RCC 7860 (cell line): ENCODE data around the gene POU6F2.

Source experiments
- DNase-seq: peaks from one replicate; pipeline ENCODE4 v3.0.0-alpha.2; 2015; ENCODE audit warnings: low spot score
- FAIRE-seq: peaks from 2 replicates; lab custom pipeline; 2012; peaks lifted over from hg19 to GRCh38; lab: Jason Lieb, UNC

POU6F2 gene

DNA sequence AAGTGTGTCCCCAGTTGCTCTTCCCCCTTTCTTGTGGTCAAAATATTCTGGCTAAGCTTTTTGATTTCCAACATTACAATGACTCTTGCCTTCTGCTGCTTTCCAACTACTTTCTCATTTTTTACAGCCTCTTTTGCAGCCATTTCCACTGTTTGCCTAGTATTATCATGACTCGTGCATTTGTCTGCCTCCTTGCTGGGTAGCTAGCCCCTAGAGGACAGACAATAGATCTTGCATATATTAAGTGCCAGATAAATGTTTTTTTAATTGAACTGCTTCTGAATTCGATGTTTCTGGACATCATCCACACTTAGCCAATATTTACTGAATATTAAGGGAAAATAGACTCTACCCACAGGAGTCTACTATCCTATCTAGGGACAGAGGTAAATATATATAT, 124.5 kb downstream of the POU6F2 start:
- no peak for DNase-seq
- FAIRE-seq = no peak

DNA sequence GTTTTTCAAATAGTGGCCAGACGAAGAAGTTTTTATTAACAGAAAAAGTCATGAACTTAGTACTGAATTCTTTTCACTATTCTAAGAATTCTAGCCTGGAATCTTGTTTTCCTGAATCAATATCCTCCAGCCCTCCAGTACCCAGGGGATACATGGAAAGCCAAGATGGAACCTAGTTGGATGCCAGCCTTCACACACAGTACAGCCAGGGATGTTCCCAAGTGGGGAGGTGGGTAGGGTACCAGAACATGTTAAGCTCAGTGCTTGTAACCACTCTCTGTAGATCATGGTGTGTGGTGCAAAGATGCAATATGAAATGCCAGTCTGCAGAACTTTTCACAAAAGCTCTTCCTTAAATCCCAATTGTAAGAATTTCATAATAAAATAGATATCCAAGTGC, 128.0 kb downstream of the POU6F2 start:
- DNase-seq = no peak
- FAIRE-seq = no peak

DNA sequence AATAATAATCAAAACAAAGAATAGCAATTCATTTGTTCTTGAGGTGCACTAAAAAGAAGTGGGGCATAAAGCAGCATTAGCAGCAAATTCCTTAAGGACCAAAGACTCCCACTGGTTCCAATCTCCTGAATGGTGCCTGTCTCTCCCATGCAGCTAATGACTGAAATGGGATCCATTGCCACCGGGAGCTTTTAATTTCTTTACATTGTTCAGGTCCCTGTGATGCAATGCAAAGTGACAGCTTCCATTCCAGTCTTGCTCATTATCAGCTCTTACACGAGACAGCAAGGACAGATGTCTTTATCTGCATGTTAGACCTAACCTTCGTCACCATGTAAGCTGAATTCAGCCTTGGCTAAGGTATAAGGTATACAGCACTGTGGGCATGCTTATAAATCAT, 148.1 kb downstream of the POU6F2 start:
- FAIRE-seq = no peak

DNA sequence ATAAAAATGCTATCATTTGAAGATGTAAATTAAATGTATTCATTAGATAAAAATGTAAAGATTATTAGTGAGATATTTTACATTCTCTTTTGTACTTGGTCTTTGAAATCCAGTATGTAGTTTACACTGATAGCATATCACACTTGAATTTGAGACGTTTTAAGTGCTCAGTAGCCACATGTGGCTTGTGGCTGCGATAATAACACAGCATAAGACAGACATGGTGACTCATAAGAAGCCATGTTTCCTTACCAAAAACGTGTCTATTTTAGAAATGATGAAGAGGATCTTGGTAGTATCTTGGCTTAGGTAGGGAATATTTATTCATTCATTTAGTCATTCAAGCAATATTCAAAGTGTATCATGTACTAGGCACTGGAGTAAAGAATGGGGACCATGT, 149.3 kb downstream of the POU6F2 start:
- FAIRE-seq (peak; percentile 12), DNase-seq (no peak)

More for the DNA sequence above, 148.1 kb downstream of the POU6F2 start:
- no peak for DNase-seq

DNA sequence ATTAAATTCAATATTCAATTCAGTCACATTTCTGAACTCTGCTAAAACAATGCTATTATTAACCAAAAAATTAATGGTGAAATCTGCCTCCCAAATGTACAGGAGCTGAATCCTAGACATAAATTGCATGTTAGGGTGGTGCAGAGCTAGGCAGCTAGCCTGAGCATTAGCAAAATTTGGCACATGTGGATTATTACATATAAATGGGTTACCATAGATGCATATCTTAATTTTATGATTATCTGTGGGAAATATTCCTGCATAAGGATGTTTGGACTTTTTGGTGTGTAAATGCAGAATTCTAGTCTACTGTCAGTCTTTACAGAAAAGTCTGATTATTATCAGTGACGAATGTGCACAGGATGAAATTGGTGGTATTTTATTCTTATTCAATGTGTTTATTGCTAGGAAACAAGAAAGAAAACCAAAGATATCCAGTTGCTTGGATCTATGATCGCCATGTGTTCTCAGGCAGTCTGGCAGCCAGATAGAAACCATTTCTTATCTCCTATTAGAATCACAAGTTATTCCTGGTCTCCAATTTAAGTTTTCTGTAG, 150.7 kb downstream of the POU6F2 start:
- no peak for DNase-seq
- no peak for FAIRE-seq

DNA sequence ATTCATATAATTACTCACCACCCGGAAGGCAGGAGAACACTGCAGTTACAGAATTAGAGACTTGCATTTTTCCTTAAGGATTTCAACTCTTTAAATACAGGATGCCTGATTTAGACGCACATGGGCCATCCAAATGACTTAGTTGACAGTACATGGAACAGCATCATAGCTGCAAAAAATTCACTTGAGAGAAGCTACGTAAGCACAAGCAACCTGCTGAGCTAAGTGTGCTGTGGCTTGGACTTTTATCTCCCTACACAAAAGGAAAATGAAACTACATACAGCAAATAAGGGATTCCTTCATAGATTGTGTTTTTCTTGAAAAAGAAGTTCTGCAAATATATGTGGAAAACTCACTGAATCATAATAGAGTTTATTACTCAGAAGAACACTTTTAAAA, 152.6 kb downstream of the POU6F2 start:
- no peak for FAIRE-seq

DNA sequence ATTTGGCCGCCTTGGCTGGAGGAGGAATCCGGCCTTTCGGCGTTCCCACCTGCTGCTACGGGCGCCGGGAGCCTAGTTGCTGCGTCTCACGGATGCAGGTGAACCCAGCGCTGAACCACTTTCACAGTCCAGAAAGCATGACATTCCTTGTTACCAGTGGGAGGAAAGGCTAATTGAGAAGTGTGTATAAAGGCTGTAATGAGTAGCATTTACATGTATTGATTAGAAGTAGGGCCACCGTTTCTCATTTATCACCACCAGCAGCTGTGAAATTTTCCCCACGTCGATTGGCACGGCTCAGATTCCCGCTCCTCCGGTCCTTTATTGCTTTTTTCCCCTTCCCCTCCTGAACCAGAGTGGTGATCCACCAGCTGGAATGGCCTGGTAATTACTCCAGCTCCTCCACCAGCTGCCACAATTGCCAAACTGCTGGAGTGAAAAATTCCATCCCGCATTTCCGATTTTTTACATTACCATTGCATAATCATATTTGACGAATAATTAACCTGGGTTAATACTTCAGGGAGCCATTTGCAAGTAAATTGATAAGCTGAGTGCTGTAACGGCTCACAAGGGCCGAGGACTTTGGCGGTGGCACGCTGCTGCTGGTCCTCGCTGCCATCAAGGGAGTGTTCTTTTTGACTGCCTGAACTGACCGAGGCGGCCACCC, 153.3 kb downstream of the POU6F2 start:
- FAIRE-seq (no peak), DNase-seq (no peak)

More for the DNA sequence above, 152.6 kb downstream of the POU6F2 start:
- DNase-seq = no peak

DNA sequence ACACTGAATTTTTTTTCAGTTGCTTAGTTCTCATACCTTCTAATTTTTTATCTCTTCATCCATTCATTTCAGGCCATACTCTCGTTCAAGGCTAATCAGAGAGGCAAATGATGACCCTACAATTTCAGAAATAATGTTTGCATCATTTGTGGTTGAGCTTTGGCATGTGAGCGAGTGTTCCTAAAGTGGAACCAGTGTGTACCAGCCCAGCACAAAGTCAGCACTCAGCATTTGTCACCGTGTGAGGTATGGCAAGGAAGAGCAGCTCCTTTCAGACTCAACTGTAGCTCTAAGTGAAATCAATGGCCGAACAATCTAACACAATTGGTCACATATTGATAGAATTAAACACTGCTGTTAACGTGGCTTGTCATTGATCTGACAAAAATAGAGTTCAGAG, 154.6 kb downstream of the POU6F2 start:
- FAIRE-seq (no peak), DNase-seq (no peak)

DNA sequence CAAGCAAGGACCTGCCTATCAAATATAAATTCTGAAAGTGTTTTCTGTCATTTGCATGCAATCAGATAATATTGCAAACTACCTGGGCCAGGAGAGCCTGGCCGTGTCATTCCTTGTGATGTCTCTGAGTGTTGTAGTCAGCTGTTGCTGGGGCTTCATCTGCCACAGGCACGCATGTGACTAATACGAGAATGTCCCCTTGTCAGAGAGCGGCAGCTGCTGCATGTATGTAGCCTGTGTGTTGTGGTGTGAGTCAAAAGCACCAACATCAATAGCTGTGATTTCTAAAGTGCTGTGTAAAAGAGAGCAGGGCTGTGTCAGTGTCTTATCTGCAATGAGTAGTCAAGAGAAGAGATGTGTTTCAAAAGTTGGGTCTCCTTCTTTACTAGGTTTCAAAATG, 155.4 kb downstream of the POU6F2 start:
- DNase-seq = no peak
- FAIRE-seq = no peak

DNA sequence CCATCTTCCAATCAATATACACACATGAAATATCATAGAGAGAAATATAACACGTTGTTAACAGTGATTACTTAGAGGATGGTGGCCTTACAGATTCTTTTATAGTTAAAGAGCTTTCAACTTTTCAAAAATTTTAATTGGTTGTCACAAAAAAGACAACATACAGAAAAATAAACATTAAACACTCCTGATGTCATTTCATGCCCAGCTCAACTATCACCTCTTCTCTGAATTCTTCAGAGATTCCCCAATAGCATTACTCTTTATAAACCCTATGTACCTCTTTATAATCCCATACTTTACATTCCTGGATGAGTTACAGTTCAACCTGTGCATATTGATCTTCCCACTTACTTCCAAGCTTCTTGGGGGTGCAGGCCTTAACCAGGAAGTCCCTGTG, 159.8 kb downstream of the POU6F2 start:
- DNase-seq (no peak), FAIRE-seq (no peak)

DNA sequence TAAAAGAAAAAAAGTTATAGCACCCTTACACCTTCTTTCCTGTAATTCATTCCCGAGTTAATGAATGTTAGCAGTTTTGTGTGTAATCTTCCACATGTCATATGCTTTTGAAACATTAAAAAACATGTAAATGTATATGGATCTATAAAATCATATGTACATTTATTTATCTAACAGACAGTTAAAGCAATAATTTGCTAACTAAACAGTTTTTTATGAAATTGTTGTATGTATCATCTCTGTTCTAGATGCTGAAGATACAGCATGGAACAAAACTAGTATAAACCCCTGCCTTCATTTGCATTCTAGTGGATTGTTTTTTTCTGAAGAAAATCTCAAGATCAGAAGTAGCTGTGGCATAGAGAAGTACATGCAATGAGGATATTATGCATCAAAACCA, 165.0 kb downstream of the POU6F2 start:
- no peak for DNase-seq
- FAIRE-seq = no peak

DNA sequence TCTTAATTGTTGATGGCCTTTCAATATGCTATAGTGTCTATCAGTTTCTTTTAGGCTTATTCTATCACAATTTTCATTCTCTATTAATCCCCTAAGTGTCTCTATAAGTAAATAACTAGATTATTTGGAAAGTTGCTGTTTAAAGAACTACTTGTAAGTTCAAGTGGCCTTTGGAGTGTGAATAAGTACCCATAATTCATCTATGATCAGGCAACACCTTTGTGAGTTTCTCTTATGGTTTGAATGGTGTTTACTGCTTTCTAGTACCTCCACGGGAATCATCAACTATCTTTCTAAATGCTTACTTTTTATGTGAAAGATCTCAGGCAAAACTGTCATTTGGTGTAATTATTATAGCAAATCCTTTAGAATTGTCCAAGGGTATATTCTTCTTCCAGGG, 166.7 kb downstream of the POU6F2 start:
- DNase-seq (no peak), FAIRE-seq (no peak)

DNA sequence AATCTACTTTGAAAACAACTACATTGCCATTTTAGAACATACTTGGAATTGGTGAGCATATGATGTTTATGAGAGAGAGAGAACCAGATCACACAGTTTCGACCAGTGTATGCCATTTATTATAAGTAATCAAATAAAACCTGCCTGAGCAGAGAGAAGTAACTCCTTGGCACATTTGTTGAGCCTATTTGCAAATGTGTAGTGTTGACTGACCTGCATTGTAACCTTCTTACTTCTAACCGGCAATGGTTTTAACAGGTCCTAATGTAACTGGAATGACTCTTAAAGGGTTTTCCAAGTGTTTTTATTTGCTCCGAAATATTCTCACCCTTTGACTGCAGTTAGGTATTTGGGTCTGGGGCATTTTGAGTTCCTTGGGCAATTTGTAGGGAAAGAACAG, 167.6 kb downstream of the POU6F2 start:
- DNase-seq (no peak), FAIRE-seq (no peak)

DNA sequence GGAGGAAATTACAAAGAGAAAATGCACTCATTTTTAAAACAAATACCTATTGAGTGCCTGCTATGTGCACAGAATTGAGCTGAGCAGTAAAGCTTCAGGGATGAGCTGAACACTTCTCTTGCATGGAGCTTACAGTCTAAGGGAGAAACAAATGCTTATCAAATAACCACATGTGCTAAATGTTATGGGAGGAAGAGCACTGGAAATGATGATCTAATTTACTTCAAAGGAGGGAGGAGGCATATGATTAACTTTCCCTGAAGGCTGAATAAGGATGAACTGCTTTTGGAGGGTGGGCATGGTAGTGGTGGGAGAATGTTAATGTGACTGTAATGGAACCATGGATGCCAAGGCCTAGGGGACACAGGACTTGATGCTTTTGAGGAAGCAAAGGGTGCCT, 168.2 kb downstream of the POU6F2 start:
- FAIRE-seq = no peak
- DNase-seq = no peak

DNA sequence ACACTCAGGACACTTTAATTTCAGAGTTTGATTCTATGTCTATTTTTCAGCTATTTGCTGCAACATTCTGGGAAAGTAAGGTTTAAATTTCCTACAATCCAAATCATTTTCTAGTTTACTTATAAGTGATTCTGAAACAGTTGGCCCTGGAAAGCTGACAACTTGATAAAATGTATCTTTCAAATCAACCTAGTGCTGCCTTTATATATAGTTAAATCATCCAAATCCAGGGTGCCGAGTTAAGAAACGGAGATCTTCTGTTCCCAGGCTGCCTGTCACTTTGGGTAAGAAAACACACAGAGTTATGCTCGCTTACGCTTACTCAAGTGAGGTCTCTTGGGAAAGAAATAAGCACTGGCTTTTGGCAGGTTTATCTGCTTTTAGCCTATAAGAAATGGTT, 175.0 kb downstream of the POU6F2 start:
- FAIRE-seq (no peak), DNase-seq (no peak)

DNA sequence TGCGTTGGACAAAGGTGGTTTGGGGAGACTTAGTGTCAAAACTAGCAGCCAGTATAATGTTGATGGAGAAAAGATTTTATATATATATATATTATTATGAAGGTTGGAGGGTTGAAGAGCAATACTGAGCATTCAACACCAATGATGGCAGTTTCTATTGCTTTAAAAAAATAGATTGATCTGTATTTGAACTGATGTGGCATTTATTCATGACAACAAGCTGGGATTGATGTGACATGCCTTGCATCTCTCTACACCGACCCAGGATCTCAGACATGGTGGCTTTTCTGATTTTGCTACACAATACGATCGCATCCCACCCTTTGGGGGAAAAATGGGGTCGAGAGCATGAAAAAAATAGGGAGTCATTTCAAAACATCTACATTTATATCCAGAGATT, 175.4 kb downstream of the POU6F2 start:
- no peak for DNase-seq
- no peak for FAIRE-seq

DNA sequence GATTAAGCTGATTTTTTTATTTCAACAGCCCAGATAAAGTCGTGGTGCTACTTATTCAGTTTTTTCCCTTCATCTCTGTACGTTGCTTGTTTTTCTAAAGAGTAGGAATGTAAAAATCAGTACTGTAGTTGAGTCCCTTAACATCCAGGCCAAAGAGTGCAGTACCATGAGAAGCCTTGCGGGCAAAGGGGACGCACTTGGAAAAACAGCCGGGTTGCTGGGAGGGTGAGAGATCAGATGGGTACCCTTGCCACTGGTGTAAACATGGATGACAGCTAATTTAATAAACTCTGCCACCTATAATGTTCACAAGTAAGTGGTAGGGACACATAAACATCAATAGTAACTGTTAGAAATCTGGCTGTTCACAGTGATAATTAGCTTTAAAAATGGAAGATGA, 175.9 kb downstream of the POU6F2 start:
- FAIRE-seq = no peak
- no peak for DNase-seq

DNA sequence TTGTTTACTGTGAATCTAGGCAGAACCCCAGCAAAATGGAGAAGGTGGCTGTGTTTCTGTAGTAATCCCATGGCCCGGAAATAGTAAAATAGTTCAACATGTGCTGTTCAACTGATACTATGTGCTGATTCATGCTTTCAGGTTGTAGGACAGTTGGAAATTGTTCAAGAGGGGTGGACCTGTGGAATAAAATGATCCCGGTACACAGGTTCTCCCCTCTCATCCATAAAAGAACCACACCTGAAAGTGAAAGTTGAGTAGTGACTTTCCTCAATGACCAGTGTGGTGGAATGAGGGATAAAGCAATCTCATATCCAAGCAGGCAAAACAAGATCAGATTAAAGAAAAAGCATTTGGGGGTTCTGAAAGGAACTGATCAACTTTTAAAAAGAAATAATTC, 177.1 kb downstream of the POU6F2 start:
- no peak for DNase-seq
- no peak for FAIRE-seq

DNA sequence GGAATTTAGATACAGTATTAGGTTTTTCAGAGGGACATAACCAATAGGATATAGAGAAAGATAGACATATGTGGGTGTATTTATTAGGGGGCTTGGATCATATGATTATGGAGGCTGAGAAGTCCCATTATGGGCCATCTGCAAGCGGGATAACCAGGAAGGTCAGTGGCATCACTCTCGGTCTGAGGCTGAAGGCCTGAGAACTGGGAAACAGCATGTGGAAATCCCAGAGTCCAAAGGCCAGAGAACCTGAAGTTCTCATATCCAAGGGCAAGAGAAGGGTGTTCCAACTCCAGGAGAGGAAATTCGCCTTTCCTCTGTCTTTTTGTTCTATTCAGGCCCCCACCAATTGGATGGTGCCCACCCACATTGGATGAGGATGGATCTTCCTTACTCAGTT, 180.7 kb downstream of the POU6F2 start:
- no peak for DNase-seq
- FAIRE-seq = no peak

DNA sequence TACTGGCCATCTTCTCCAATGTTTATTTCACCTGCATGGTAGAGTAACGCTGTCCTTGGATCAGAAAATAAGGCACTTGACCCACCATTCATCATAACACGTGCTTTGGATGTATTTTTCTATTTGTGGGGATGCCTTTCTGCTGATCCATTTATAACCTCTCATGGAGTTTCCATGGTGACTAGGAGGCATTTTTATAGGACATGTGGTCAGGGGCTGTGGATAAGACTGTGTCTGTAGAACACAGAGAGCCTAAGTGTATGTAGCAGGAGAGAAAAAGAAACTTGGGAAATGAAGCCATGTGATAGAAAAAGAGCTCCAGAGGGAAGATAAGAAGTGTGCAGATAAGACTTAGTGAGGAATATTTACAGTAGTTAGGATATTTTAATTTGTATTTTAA, 184.2 kb downstream of the POU6F2 start:
- FAIRE-seq (no peak), DNase-seq (no peak)

DNA sequence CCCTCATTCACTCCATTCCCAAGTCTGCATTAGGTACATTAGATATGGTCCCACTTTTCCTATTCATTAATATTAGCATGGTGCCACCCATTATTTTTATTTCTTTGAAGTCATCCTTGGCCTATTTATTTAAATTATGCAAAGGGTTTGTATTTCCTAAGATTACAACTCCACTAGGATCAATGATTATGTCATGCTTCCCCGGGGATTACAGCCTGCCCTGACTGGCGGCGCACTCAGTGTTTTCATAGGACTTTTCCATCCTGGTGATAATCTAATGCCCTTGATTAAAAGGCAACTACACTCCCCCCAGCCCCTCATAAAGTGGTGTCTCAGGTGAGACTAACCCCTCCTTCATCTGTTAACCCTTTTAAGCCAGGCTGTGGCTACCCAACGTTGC, 187.2 kb downstream of the POU6F2 start:
- DNase-seq = no peak
- FAIRE-seq = no peak

DNA sequence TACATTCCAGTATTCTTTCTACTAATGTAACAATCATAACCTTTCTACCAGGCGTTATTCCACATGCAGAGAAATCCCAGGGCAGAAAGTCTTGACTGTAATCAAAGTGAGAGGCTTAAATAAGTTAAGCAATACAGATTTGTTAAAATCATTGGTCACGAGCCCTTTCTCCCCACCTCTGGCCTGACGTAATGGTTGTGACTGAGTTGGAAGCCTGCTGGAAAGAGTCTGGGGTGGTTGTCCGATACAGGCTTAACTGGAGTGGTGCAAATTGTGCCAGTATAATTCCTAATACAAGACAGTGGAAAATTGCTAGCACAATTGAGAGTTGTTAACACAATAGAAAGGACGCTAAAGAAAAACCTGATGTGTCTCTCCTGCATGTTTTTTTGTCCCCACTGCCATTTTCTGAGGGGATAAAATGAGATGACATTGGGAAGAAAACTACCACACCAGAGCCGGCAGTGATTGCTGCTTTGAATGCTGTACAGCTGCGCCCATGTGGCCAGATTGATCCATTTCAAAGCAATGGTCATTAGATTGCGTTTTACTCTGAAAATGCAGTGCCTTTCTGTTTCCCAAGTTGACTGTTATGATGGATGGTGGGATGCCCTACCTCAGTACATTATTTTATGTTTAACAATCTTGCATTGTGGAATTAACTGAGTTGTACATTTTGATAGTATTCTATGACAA, 190.8 kb downstream of the POU6F2 start:
- DNase-seq (no peak), FAIRE-seq (no peak)

DNA sequence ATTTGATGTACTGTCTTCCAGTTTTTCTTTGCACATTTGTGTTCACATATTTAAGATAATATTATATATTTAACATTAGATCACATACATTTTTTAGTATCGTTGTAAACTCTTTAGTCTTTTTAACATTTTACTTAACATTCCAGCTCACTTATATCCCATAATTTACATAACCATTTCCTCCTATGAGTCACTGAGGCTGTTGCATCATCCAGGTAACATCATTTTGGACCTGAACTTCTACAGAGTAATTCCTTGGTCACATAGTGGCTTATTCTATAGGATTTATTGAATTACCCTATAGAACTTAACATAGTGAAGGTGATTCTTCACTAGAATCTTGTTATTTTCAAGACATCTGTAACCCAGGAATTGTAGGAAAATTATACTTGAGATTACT, 194.4 kb downstream of the POU6F2 start:
- FAIRE-seq = no peak
- DNase-seq = no peak
